B cell (primary cell): ENCODE results near the gene UNC5C.

Experiments used
- EZH2 ChIP-seq: IDR thresholded peaks from 2 replicates; pipeline ENCODE4 v1.6.1; 2012; ENCODE audit warnings: borderline replicate concordance, low read depth, mild to moderate bottlenecking, moderate library complexity, low read length; ENCODE audit not compliant: insufficient read depth, poor library complexity, severe bottlenecking
- TF ChIP-seq, protein P1 (sequence below): fragments of 200-600 bp; IDR thresholded peaks from one replicate; pipeline ENCODE4 v1.8.0; 2022; ENCODE audit warnings: antibody characterized with exemption, mild to moderate bottlenecking

DNA sequence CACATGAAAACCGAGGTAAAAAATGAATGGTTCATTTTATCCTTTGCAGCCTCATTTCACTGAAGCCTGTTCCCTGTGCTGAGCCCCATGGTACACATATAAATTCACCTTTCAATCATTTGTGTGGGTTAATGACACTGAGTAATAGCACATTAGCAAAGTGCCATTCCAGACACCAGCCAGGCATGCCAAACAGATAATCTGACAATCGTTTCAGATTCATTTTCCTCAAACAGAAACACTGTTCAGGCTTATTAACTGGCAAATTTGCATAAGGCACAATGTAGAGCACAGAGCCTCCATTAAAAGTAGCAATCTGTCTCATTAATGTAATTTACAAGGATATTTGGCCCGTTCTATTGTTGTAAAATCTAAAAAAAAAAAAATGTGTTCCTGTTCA, 76.2 kb downstream of the UNC5C start:
- TF ChIP-seq, protein P1, sequence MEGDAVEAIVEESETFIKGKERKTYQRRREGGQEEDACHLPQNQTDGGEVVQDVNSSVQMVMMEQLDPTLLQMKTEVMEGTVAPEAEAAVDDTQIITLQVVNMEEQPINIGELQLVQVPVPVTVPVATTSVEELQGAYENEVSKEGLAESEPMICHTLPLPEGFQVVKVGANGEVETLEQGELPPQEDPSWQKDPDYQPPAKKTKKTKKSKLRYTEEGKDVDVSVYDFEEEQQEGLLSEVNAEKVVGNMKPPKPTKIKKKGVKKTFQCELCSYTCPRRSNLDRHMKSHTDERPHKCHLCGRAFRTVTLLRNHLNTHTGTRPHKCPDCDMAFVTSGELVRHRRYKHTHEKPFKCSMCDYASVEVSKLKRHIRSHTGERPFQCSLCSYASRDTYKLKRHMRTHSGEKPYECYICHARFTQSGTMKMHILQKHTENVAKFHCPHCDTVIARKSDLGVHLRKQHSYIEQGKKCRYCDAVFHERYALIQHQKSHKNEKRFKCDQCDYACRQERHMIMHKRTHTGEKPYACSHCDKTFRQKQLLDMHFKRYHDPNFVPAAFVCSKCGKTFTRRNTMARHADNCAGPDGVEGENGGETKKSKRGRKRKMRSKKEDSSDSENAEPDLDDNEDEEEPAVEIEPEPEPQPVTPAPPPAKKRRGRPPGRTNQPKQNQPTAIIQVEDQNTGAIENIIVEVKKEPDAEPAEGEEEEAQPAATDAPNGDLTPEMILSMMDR: no peak
- TF ChIP-seq EZH2: no peak
